GM19328 (cell line): ENCODE measurements around the gene MAML3.

ENCODE experiments used
- ATAC-seq: cut with Tn5 transposase; IDR thresholded peaks from one replicate; pipeline ENCODE4 v1.9.1; 2021; ENCODE audit warnings: mild to moderate bottlenecking, moderate library complexity; ENCODE audit not compliant: unreplicated experiment

MAML3 gene

GRCh38 chr4:140102421-140102820 lies 51.6 kb downstream of the MAML3 start:
- no peak for ATAC-seq

- no peak for ATAC-seq
These were observed 53.2 kb downstream of the MAML3 start for GRCh38 chr4:140100771-140101170.

DNA sequence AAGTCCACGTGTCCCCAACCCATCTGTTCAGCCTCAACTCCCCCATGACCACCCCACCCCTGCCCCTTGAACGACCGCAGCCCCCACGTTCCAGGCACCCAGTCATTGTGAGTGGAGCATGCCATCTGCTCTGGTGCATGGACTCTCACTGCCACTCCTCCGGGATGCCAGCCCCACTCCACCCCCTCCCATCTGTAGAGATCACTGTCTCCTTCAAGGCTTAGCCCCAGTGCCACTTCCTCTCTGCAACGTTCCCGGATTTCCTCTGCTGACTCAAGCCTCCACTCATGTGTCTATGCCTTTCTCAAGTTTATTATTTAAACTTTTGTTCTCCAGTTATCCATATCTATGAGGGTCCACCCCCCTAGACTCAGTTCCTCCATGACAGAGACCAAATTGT lies 54.0 kb downstream of the MAML3 start:
- no peak for ATAC-seq

GRCh38 chr4:140098455-140099160 lies 55.4 kb downstream of the MAML3 start:
- ATAC-seq, result no peak

GRCh38 chr4:140097572-140097971 lies 56.4 kb downstream of the MAML3 start:
- no peak for ATAC-seq

GRCh38 chr4:140096921-140097320 lies 57.1 kb downstream of the MAML3 start:
- ATAC-seq, result no peak

- ATAC-seq, result no peak
These were observed 57.5 kb downstream of the MAML3 start for GRCh38 chr4:140096483-140096861.

GRCh38 chr4:140095694-140096482 lies 58.1 kb downstream of the MAML3 start:
- no peak for ATAC-seq

GRCh38 chr4:140094438-140095420 lies 59.3 kb downstream of the MAML3 start:
- no peak for ATAC-seq

- ATAC-seq, result no peak
These were observed 61.7 kb downstream of the MAML3 start for GRCh38 chr4:140092094-140092851.

DNA sequence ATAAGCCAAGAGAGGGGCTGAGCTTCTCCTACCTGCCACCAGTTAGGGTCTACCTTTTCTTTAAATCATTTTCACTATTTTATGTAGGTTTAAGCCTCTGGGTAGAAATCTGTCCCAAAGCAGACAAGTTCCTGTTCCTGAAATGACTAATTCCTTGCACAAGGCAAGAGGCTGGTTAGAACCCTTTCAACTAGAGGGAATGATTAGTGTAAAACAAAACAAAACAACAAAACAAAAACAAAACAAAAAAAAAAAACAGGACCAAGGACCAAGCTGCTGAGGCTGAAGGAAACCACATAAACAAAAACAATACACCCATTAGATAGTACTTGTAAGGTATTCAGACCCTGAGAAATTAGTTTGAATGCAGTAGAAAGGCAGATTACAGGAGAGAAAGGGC lies 62.7 kb downstream of the MAML3 start:
- no peak for ATAC-seq

GRCh38 chr4:140090215-140090731 lies 63.7 kb downstream of the MAML3 start:
- ATAC-seq, result no peak

GRCh38 chr4:140089216-140089615 lies 64.8 kb downstream of the MAML3 start:
- ATAC-seq, result no peak

- ATAC-seq, result no peak
These were observed 65.5 kb downstream of the MAML3 start for GRCh38 chr4:140088323-140088967.

- ATAC-seq, result no peak
These were observed 68.1 kb downstream of the MAML3 start for GRCh38 chr4:140085881-140086280.

- no peak for ATAC-seq
These were observed 68.8 kb downstream of the MAML3 start for GRCh38 chr4:140085062-140085622.

DNA sequence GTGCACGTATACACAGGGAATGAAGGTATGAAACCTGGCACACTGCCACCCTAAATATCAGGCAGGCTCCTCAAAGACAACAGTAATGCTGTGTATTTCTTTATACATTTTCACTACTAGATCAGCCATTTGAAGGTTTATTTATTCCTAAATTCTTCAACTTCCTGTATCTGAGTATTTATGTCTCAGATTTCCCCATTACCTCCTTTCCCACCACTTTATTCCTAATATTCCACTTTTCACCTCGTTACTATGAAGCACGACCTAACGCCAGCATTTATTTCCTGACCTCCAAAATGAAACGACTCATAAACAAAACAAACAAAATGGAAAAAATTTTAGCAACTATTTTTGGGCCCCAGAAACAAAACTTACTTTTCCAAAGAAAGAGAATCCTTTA lies 69.6 kb downstream of the MAML3 start:
- ATAC-seq, result no peak

- no peak for ATAC-seq
These were observed 71.6 kb downstream of the MAML3 start for GRCh38 chr4:140082391-140082755.

GRCh38 chr4:140081641-140082390 lies 72.2 kb downstream of the MAML3 start:
- no peak for ATAC-seq
